Lower leg skin (tissue), 3 donors: ENCODE results near the gene CPVL.

Source experiments
- POLR2A ChIP-seq, 2 donors: fragments of 450-650 bp; IDR thresholded peaks; one replicate each; pipeline ENCODE4 v1.6.1; 2016 to 2017; ENCODE audit warnings: antibody characterized with exemption in 2 of 2, mild to moderate bottlenecking in 1 of 2, moderate library complexity in 1 of 2
- TF ChIP-seq, protein P1 (sequence below), 3 donors: fragments of 450-650 bp; IDR thresholded peaks; one replicate each; pipeline ENCODE4 v1.5.1; 2016; ENCODE audit warnings: antibody characterized with exemption in 3 of 3, mild to moderate bottlenecking in 3 of 3, moderate library complexity in 2 of 3

DNA sequence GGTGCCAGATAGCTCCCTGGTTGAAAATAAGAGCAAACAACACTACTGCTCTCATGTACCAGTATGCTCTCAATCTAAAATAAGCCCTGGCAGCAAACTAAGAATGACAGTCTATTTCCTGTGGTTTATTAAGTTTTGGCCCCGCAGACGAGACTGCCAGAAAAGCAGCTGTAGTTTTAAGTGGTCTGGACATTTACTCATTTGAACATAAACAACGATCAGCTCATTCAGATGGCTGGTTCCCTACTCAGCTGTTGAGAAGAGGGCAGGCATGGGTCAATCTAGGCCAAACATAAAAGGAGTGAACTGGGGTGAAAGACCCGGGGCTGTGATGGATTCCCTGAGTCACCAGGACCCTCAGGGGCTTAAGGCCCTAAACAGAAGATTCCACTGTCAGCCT, 192.7 kb downstream of the CPVL start:
- no peak for TF ChIP-seq POLR2A (IDR thresholded peaks at IDR 0.05)
- TF ChIP-seq, protein P1, sequence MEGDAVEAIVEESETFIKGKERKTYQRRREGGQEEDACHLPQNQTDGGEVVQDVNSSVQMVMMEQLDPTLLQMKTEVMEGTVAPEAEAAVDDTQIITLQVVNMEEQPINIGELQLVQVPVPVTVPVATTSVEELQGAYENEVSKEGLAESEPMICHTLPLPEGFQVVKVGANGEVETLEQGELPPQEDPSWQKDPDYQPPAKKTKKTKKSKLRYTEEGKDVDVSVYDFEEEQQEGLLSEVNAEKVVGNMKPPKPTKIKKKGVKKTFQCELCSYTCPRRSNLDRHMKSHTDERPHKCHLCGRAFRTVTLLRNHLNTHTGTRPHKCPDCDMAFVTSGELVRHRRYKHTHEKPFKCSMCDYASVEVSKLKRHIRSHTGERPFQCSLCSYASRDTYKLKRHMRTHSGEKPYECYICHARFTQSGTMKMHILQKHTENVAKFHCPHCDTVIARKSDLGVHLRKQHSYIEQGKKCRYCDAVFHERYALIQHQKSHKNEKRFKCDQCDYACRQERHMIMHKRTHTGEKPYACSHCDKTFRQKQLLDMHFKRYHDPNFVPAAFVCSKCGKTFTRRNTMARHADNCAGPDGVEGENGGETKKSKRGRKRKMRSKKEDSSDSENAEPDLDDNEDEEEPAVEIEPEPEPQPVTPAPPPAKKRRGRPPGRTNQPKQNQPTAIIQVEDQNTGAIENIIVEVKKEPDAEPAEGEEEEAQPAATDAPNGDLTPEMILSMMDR (IDR thresholded peaks at IDR 0.05) = no peak
